ENCODE results near the gene ADAMTSL3.
"Not testable (repeated sequence)": the region's sequence is repeated elsewhere in the genome, so short reads cannot be mapped to it uniquely, and the experiment has no call there.

Gene ADAMTSL3

DNA sequence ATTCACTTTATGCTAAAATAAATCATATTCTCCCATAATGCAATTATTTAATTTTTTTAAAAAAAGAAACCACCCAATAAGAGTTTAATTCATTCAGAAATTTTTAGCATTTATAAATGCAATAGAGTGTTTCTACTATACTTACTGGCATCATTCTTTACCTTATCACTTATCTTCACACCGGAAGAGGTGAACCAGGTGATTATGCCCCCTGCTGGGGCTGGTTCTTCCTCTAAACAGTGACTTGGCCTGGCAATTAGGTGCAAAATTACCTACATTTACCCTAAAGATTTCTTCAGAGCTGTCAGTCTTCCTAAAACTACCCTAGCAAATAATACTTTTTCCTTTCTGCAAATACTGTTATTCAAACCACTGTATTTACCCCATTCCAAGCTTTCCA is 397.2 kb downstream of the ADAMTSL3 start:
- DNase-seq = not testable (repeated sequence)

GRCh38 chr15:84054544-84054943 is 400.6 kb downstream of the ADAMTSL3 start:
- DNase-seq = not testable (repeated sequence)

GRCh38 chr15:84057714-84058331 is 403.9 kb downstream of the ADAMTSL3 start:
- no peak for DNase-seq

DNA sequence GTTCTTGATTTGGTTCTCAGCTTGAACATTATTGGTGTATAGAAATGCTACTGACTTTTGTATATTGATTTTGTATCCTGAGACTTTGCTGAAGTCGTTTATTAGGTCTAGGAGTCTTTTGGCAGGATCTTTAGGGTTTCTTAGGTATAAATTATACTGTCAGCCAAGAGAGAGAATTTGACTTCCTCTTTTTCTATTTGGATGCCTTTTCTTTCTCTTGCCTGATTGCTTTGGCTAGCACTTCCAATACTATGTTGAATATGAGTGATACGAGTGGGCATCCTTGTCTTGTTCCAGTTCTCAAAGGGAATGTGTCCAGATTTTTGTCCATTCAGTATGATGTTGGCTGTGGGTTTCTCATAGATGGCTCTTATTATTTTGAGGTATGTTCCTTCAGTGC is 409.8 kb downstream of the ADAMTSL3 start:
- not testable (repeated sequence) for DNase-seq

DNA sequence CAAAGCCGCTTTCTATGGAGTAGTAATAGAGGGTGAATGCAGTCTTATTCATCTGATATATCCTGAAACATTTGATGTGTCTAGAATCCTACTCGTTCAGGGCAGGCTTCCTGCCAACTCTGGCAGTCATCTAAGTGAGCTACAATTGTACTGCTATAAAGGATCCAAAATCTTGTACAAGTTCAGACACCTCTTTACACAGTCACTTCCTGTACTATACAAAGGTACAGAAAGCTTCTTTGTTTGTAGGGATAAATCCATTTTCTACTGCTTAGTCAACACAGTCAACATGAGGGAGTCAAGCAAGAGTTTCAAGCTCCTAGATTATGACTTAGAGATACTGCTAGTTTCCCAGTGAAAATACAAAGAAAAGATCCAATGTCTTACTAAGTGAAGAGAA is 414.8 kb downstream of the ADAMTSL3 start:
- not testable (repeated sequence) for DNase-seq

DNA sequence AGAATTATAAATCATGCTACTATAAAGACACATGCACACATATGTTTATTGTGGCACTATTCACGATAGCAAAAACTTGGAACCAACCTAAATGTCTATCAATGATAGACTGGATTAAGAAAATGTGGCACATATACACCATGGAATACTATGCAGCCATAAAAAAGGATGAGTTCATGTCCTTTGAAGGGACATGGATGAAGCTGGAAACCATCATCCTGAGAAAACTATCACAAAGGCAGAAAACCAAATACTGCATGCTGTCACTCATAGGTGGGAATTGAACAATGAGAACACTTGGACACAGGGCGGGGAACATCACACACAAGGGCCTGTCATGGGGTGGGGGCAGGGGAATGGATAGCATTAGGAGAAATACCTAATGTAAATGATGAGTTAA is 424.1 kb downstream of the ADAMTSL3 start:
- DNase-seq = not testable (repeated sequence)

DNA sequence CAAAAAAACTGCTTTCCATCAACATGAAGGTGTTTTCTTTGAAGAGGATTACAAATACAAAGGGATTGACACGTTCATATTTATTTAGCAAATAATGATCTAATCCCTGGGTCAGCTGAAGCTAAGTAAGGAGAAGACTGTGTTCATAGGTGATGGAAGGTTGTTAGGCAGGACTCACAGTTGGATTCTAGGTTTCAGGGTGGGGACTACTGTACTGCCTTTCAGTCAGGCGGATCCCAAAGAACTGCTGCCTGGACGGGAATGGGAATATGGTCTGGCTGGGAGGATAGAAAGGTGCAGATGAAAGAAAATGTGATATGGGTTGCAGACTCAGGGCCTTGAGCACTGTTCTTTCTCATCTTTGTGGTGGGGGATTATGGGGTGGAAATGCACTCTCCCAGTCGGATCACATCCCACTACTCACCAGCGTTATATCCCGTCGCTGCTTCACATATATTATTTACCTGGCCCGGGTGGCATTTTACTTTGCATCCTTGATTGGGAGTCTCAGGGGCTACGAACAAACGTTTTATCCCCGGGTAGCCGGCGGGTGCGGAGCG is 425.5 kb downstream of the ADAMTSL3 start:
- DNase-seq = not testable (repeated sequence)

DNA sequence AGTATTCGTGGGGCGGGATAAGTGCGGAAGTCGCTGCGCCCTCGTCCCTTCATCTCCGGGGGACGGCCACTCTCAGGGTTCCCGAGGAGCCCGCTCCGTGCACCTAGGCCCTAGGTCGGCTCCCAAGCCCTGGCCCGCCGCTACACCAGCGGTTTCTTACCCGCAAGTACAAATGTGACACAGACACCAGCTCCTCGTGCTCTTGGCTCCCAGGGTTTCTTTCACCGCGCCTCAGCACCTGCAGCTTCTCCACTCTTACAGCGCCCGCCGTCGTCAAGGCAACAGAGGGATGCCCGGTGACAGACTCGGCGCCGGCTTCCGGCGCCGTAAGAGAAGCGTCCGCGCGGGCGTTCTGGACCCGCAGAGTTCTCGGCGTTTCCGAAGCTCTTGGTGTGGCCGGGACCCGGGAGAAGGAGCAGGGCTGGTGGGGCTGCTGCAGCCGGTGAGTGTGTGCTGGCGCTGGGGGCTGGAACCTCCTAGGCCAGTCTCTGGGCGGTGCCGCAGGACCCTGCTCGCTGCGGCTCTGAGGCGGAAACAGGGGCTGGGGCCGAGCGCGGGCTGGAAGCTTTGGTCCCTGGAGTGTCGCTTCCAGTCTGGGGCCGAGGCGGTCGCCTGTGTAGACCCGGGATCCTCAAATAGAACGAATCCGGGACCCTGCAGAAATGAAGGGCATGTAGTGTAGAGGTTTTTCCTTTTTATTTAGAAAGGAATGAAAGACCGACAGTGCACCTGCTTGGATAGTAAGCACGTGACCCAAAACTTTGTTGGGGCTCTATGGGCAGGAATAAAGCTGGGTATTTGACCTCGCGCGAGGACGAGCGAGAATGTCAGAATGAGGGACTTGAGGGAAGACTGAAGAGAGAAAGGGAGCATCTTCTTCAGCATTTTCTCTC is 426.2 kb downstream of the ADAMTSL3 start:
- no peak for DNase-seq

- not testable (repeated sequence) for DNase-seq
These were observed 426.8 kb downstream of the ADAMTSL3 start for GRCh38 chr15:84080778-84081084.

DNA sequence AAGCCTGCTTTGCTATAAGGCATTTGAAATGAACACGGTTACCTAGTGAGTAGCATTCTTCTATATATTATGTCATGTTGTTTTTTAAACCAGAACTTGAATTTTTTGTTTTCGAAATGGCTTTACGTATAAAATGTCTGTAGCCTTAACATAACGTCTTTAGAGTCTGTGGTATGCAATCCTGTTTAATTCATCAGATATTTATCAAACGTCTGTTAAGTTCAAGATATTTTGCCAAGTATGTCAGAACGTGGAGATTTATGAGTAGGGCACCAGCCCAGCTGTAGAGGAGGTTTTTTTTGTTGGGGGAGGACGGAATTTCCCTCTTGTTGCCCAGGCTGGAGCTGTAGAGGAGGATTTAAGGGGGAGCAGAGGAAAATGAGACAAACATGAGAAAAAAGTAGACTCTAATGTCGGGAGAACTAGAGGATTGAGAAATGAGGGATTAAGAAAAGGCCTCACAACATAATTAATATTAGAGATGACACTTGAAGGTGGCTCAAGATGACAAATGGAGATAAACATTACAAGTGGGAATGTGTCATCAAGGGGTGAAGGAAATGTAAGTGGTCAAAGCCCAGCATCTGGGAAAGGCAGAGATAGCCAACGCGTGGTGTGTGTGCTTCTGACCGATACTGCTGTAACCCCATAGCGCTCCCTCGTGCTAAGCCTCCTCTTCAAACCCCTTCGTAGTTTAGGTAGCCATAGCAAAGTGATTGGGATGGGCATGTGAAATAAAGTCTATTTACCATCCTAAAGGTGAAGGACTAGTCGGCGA is 427.7 kb downstream of the ADAMTSL3 start:
- DNase-seq = no peak

DNA sequence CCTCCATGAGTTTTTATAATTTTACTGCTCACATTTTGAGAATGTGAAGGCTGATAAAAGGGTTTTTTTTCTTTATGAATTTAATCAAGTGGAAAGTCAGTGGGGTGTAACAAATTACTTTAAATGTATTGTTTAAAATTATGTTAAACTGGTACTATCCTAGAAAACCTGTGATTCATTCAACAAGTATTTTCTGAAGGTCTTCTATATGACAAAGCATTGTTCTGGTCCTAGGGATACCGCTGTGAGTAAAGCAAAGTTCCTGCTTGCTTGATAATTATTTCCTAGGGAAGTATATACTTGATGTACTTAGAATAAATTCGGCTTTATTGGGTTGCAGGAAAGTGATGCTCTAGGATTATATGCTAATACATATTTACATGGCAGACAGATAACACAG is 428.8 kb downstream of the ADAMTSL3 start:
- no peak for DNase-seq

GRCh38 chr15:84086071-84086470 is 432.1 kb downstream of the ADAMTSL3 start:
- DNase-seq = not testable (repeated sequence)

Measured in GF-D8 (cell line).